Measurements from ENCODE around the gene PTK7. TPM values are rescaled to one million over a fixed set of nuclear protein-coding genes. Genes with fewer than 3 reads are reported as not detected.

PTK7 gene
- total and polyA plus RNA-seq, 2 donors (not counting 1 experiment from before 2014, with no cell fraction given) = not detected

DNA sequence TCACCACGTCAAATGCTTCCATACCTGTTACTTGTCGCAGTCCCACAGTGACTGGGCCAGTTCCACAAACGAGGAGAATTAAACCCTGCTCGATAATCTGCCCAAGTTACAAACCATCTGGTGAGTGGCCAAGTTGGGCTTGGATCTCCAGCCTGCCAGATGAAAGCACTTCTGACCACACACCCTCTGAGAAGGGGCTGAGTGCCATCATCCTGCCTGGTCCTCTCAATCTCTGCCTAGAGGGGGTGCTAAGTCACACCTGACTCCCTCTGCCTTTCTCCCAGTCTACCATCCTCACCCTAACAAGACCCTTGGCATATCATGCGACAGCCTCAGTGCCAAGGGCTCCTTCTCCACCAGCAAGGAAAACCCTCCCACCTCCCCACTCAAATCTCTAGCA lies 38.9 kb upstream of the PTK7 start:
- no peak overlapping the region for H2AFZ ChIP-seq (ENCODE audit: insufficient read depth, low read depth, low read length, poor library complexity, severe bottlenecking)
- no peaks in the 10 kb centered on the region for H3K9me3 ChIP-seq (ENCODE audit: control extremely low read depth in 1 of 3, control insufficient read depth in 2 of 3, insufficient read depth in 1 of 3, low read length in 2 of 3)
- no peak overlapping the region for H3K27ac Mint-ChIP-seq
- H3K27ac ChIP-seq (ENCODE audit: low read length in 2 of 2) = no peak overlapping the region
- no peak overlapping the region for H3K4me2 ChIP-seq (replicated peaks; ENCODE audit: low read depth, low read length, poor library complexity, severe bottlenecking)
- no peaks in the 10 kb centered on the region for H3K4me1 ChIP-seq (ENCODE audit: control insufficient read depth in 2 of 2, insufficient read depth in 2 of 2, low read length in 2 of 2)
- no peaks in the 10 kb centered on the region for H3K27me3 Mint-ChIP-seq
- no peak overlapping the region for H3K4me3 ChIP-seq (ENCODE audit: control extremely low read depth in 1 of 5, extremely low read depth in 1 of 5, insufficient read depth in 1 of 5, low read depth in 2 of 5, low read length in 4 of 5)
- DNase-seq (no peak), ATAC-seq (ENCODE audit: low read depth) (no peak)
- no peaks in the 10 kb centered on the region for H3K4me1 Mint-ChIP-seq
- intact Hi-C loops (cut with micrococcal nuclease) = no loop called here
- no peaks in the 10 kb centered on the region for H3K27me3 ChIP-seq (replicated peaks in 1 of 4; ENCODE audit: control extremely low read depth in 1 of 4, control insufficient read depth in 3 of 4, insufficient read depth in 4 of 4, low read length in 3 of 4)
- H3K36me3 ChIP-seq (replicated peaks in 1 of 2; ENCODE audit: control extremely low read depth in 1 of 2, control insufficient read depth in 1 of 2, extremely low read depth in 1 of 2, insufficient read depth in 2 of 2, low read length in 1 of 2) = peaks cover 0 to 38% of the 10 kb centered on the region in 2 experiments
- H3K4me3 Mint-ChIP-seq = no peak overlapping the region
- ChIA-PET POLR2A (no interaction called here), CTCF (interaction anchor here (1.2 kb wide), 1 partner anchor 135 kb away, joined by 3 read pairs; no protein-coding TSS in a partner anchor)
- TF ChIP-seq, protein P1, sequence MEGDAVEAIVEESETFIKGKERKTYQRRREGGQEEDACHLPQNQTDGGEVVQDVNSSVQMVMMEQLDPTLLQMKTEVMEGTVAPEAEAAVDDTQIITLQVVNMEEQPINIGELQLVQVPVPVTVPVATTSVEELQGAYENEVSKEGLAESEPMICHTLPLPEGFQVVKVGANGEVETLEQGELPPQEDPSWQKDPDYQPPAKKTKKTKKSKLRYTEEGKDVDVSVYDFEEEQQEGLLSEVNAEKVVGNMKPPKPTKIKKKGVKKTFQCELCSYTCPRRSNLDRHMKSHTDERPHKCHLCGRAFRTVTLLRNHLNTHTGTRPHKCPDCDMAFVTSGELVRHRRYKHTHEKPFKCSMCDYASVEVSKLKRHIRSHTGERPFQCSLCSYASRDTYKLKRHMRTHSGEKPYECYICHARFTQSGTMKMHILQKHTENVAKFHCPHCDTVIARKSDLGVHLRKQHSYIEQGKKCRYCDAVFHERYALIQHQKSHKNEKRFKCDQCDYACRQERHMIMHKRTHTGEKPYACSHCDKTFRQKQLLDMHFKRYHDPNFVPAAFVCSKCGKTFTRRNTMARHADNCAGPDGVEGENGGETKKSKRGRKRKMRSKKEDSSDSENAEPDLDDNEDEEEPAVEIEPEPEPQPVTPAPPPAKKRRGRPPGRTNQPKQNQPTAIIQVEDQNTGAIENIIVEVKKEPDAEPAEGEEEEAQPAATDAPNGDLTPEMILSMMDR (IDR thresholded peaks at IDR 0.05) = no peak
- TF ChIP-seq EZH2 (IDR thresholded peaks at IDR 0.05; ENCODE audit: borderline replicate concordance, insufficient read depth, low read depth, low read length, poor library complexity, severe bottlenecking) = no peak
- no peaks in the 10 kb centered on the region for H3K79me2 ChIP-seq (ENCODE audit: control insufficient read depth, insufficient read depth, low read length)
- WGBS (ENCODE audit: insufficient coverage) = 89% methylated on average over 5 of the region's 5 CpGs
- H3K9me3 Mint-ChIP-seq (ENCODE audit: insufficient read depth) = no peaks in the 10 kb centered on the region
- H4K20me1 ChIP-seq (ENCODE audit: control insufficient read depth, insufficient read depth, low read length, poor library complexity, severe bottlenecking) = no peaks in the 10 kb centered on the region
- H3K9ac ChIP-seq (ENCODE audit: low read length) = no peak overlapping the region

DNA sequence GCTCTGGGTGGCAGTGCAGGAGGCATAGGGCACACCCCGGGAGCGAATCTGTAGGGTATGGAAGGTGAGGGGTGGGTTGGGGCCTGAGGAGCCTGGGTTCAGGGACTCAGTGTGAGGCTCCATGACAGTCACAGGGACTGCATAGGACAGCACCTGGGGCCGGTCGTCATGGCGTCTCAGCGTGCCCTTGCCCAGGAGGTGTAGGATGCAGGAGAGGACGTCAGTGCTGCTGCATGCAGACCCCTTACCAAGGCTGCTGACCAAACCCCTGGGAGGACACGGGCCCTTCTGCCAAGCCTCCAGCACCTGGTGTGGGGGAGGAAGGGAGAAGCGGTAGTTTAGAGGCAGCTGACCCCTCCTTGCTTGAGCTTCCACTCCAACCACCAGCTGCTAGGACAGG lies 38.4 kb upstream of the PTK7 start:
- H4K20me1 ChIP-seq (ENCODE audit: control insufficient read depth, insufficient read depth, low read length, poor library complexity, severe bottlenecking) = no peaks in the 10 kb centered on the region
- no peaks in the 10 kb centered on the region for H3K79me2 ChIP-seq (ENCODE audit: control insufficient read depth, insufficient read depth, low read length)
- H3K36me3 ChIP-seq (replicated peaks in 1 of 2; ENCODE audit: control extremely low read depth in 1 of 2, control insufficient read depth in 1 of 2, extremely low read depth in 1 of 2, insufficient read depth in 2 of 2, low read length in 1 of 2) = peaks cover 0 to 40% of the 10 kb centered on the region in 2 experiments
- intact Hi-C loops (cut with micrococcal nuclease) = no loop called here
- no peaks in the 10 kb centered on the region for H3K9me3 ChIP-seq (ENCODE audit: control extremely low read depth in 1 of 3, control insufficient read depth in 2 of 3, insufficient read depth in 1 of 3, low read length in 2 of 3)
- H3K4me1 ChIP-seq (ENCODE audit: control insufficient read depth in 2 of 2, insufficient read depth in 2 of 2, low read length in 2 of 2) = no peaks in the 10 kb centered on the region
- no peak for DNase-seq
- ChIA-PET POLR2A (no interaction called here), CTCF (interaction anchor here (1.2 kb wide), 1 partner anchor 136 kb away, joined by 3 read pairs; no protein-coding TSS in a partner anchor)
- H3K4me1 Mint-ChIP-seq = no peaks in the 10 kb centered on the region
- WGBS (ENCODE audit: insufficient coverage) = 97% methylated on average over 7 of the region's 9 CpGs
- no peak for ATAC-seq (ENCODE audit: low read depth)
- TF ChIP-seq, protein P1 (IDR thresholded peaks at IDR 0.05) = no peak
- no peak for TF ChIP-seq EZH2 (IDR thresholded peaks at IDR 0.05; ENCODE audit: borderline replicate concordance, insufficient read depth, low read depth, low read length, poor library complexity, severe bottlenecking)
- H3K4me2 ChIP-seq (replicated peaks; ENCODE audit: low read depth, low read length, poor library complexity, severe bottlenecking) = no peak overlapping the region
- no peak overlapping the region for H3K27ac Mint-ChIP-seq
- H3K4me3 ChIP-seq (ENCODE audit: control extremely low read depth in 1 of 5, extremely low read depth in 1 of 5, insufficient read depth in 1 of 5, low read depth in 2 of 5, low read length in 4 of 5) = no peak overlapping the region
- H3K27me3 ChIP-seq (replicated peaks in 1 of 4; ENCODE audit: control extremely low read depth in 1 of 4, control insufficient read depth in 3 of 4, insufficient read depth in 4 of 4, low read length in 3 of 4) = no peaks in the 10 kb centered on the region
- H3K27ac ChIP-seq (ENCODE audit: low read length in 2 of 2) = no peak overlapping the region
- H3K9me3 Mint-ChIP-seq (ENCODE audit: insufficient read depth) = no peaks in the 10 kb centered on the region
- H3K4me3 Mint-ChIP-seq = no peak overlapping the region
- no peak overlapping the region for H3K9ac ChIP-seq (ENCODE audit: low read length)
- H2AFZ ChIP-seq (ENCODE audit: insufficient read depth, low read depth, low read length, poor library complexity, severe bottlenecking) = no peak overlapping the region
- no peaks in the 10 kb centered on the region for H3K27me3 Mint-ChIP-seq
